Effector CD8-positive, alpha-beta T cell (primary cell): ENCODE measurements around the gene SVIL.
"Not testable (repeated sequence)": the region's sequence is repeated elsewhere in the genome, so short reads cannot be mapped to it uniquely, and the experiment has no call there.

Source experiments
- DNase-seq: peaks from one replicate; lab custom pipeline; 2025; lab: John Stamatoyannopoulos, UW

Gene SVIL

GRCh38 chr10:29622382-29622922, 12.3 kb downstream of the SVIL start:
- no peak for DNase-seq

- DNase-seq: no peak
Measured at GRCh38 chr10:29621161-29621560, 13.6 kb downstream of the SVIL start.

GRCh38 chr10:29620112-29620690, 14.6 kb downstream of the SVIL start:
- DNase-seq: no peak

- no peak for DNase-seq
Measured at GRCh38 chr10:29619241-29619669, 15.5 kb downstream of the SVIL start.

- DNase-seq: no peak
Measured at GRCh38 chr10:29618341-29619171, 16.2 kb downstream of the SVIL start.

GRCh38 chr10:29617880-29618340, 16.9 kb downstream of the SVIL start:
- DNase-seq: no peak

GRCh38 chr10:29616542-29616941, 18.2 kb downstream of the SVIL start:
- no peak for DNase-seq

GRCh38 chr10:29615195-29615594, 19.6 kb downstream of the SVIL start:
- DNase-seq: no peak

GRCh38 chr10:29614289-29614688, 20.5 kb downstream of the SVIL start:
- DNase-seq: not testable (repeated sequence)

GRCh38 chr10:29613791-29614190, 21.0 kb downstream of the SVIL start:
- DNase-seq: no peak

- no peak for DNase-seq
Measured at GRCh38 chr10:29613196-29613595, 21.6 kb downstream of the SVIL start.

GRCh38 chr10:29612657-29613056, 22.1 kb downstream of the SVIL start:
- DNase-seq: no peak

- no peak for DNase-seq
Measured at GRCh38 chr10:29611781-29612381, 22.9 kb downstream of the SVIL start.

GRCh38 chr10:29610876-29611647, 23.7 kb downstream of the SVIL start:
- DNase-seq: no peak

GRCh38 chr10:29610331-29610730, 24.4 kb downstream of the SVIL start:
- not testable (repeated sequence) for DNase-seq

GRCh38 chr10:29609696-29610095, 25.1 kb downstream of the SVIL start:
- DNase-seq: no peak

GRCh38 chr10:29608476-29609301, 26.1 kb downstream of the SVIL start:
- DNase-seq: no peak

GRCh38 chr10:29608062-29608461, 26.7 kb downstream of the SVIL start:
- DNase-seq: no peak

GRCh38 chr10:29607576-29607975, 27.2 kb downstream of the SVIL start:
- DNase-seq: no peak

GRCh38 chr10:29606693-29607092, 28.1 kb downstream of the SVIL start:
- DNase-seq: not testable (repeated sequence)

- DNase-seq: no peak
Measured at GRCh38 chr10:29604291-29604825, 30.4 kb downstream of the SVIL start.
